Measurements from ENCODE around the gene TPCN2. TPM values are rescaled to one million over a fixed set of nuclear protein-coding genes. Genes with fewer than 3 reads are reported as not detected.

Gene TPCN2
- total RNA-seq, 1 donor from 2014 or later, result 6.3 TPM

DNA sequence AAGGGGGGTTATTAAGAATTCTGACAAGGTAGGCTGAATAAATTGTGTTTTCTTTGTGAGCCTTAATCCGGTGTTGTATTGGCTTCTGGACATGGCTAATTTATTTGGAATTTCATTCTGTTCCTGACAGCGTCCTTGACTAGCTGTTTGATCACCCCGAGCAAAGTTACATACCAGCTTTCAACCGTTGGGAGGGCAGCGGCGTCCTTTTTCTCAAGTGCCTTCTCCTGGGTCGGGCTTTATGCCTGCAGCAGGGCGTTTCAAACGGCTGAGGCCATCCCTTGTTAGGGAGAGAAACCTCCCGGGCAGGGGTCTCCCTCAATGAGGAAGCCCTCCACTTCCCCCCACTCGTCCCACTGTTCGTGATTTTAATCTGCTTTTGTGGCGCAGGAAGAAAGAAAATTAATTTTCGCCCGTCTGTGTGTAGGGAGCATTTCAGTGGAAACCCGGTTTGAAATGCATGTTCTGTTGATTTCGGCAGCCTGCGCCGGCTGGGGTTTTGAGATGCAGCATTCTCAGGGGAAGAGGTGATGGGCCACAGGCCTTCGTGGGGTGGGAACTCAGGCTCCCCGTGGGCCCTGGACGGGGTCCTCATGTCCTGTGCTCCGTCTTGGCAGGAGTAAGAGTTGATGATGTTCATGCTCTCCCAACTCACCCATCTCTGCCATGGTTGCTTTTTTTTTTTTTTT lies 104.1 kb downstream of the TPCN2 start:
- DNase-seq (ENCODE audit: low read depth), result no peak
- no peak for TF ChIP-seq CTCF (conservative IDR thresholded peaks at IDR 0.05; ENCODE audit: low read depth, low read length)
- H3K4me3 ChIP-seq (ENCODE audit: low read depth, low read length), result no peak overlapping the region

DNA sequence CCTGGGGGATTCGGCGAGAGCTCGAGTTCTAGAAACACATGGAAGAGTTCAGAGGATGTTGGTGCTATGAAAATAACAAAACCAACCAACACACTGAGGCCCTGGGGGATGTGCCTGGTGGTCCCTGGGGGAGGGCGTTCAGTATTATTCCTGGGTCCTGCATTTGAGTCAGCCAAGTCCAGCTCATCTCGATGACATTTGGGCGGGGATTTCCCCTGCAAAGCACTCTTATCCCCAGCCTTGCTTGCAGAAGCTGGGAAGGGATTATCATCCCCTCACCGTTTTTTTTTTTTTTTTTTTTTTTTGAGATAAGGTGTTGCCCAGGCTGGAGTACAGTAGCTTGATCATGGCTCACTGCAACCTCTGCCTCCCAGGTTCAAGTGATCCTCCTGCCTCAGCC lies 104.9 kb downstream of the TPCN2 start:
- H3K4me3 ChIP-seq (ENCODE audit: low read depth, low read length), result no peak overlapping the region
- DNase-seq (ENCODE audit: low read depth), result no peak
- no peak for TF ChIP-seq CTCF (conservative IDR thresholded peaks at IDR 0.05; ENCODE audit: low read depth, low read length)

GRCh38 chr11:69154211-69154913 lies 105.6 kb downstream of the TPCN2 start:
- H3K4me3 ChIP-seq (ENCODE audit: low read depth, low read length), result no peak overlapping the region
- no peak for TF ChIP-seq CTCF (conservative IDR thresholded peaks at IDR 0.05; ENCODE audit: low read depth, low read length)
- DNase-seq (ENCODE audit: low read depth), result no peak

DNA sequence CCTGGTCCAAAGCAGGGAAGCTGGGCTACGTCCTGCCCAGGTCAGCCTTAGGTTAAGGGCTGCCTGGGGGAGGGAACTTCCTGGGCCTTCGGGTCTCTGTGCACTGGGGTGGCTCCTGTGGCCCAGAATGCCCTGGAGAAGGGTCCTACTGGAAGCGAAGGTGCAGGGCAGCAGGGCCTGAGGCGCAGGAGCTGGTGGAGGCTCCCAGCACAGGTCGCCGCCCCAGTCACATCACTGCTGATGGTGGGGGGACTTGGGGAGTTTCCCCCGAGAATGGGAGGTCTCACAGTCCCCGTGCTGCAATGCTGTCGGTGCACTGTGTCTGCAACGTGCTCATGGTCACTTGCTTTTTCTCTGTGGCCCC lies 106.2 kb downstream of the TPCN2 start:
- no peak for TF ChIP-seq CTCF (conservative IDR thresholded peaks at IDR 0.05; ENCODE audit: low read depth, low read length)
- no peak overlapping the region for H3K4me3 ChIP-seq (ENCODE audit: low read depth, low read length)
- DNase-seq (ENCODE audit: low read depth), result no peak

GRCh38 chr11:69155302-69156234 lies 106.8 kb downstream of the TPCN2 start, which contains the start of gene SMIM38:
SMIM38 (plus strand) TSS chr11:69155935; CDS start chr11:69157847, 1,912 bp downstream.
- no peak for DNase-seq (ENCODE audit: low read depth)
- H3K4me3 ChIP-seq (ENCODE audit: low read depth, low read length), result no peak within 1 kb of the TSS
- no peak for TF ChIP-seq CTCF (conservative IDR thresholded peaks at IDR 0.05; ENCODE audit: low read depth, low read length)

DNA sequence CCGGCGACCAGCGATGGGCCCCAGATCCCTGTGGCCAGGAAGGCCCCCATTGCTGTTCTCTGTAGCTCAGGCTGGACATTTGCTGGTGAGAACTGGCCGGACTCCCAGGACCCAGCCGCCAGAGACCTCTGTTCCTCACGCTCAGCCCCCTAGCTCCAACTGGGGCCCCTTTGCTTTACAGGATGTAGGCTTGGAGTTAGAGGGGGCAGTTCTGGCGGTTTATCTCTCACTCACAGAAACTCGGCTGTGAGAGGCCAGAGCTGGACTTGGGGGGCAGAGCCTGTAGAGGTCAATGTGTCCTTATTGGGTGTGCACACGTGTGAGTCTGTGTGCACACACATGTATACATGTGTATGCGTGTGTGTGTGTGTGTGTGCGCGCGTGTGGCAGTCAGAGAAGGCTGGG lies 107.5 kb downstream of the TPCN2 start:
- no peak for DNase-seq (ENCODE audit: low read depth)
- TF ChIP-seq CTCF (conservative IDR thresholded peaks at IDR 0.05; ENCODE audit: low read depth, low read length), result no peak
- H3K4me3 ChIP-seq (ENCODE audit: low read depth, low read length), result no peak overlapping the region

Measured in epithelial cell of proximal tubule (primary cell).